T47D (cell line): ENCODE results near the gene ZNF451.

ENCODE experiments used
- DNase-seq, 2 experiments: peaks; one replicate each; pipeline versions ENCODE4 v3.0.0 to v3.0.0-alpha.2; 2011 to 2012; ENCODE audit warnings: low read depth in 1 of 2, low spot score in 1 of 2
- JUND ChIP-seq: IDR thresholded peaks from 2 replicates; pipeline ENCODE4 v1.6.1; 2012; ENCODE audit warnings: low read depth
- in situ Hi-C: cut with HindIII; loops from 2 replicates; pipeline ENCODE4 v1.10.0; 2016; ENCODE audit warnings: low sequenced_read_pairs, low pct_unique_long_range_greater_than_20kb

The ZNF451 gene

GRCh38 chr6:57141451-57142177, 51.6 kb downstream of the ZNF451 start:
- TF ChIP-seq JUND = no peak
- no peak for DNase-seq
- in situ Hi-C loops = no loop called here

- no peak for DNase-seq
- TF ChIP-seq JUND = no peak
- in situ Hi-C loops = no loop called here
Observed at GRCh38 chr6:57142178-57142525, 52.2 kb downstream of the ZNF451 start.

- no peak for DNase-seq
- in situ Hi-C loops = no loop called here
- TF ChIP-seq JUND = no peak
Observed at GRCh38 chr6:57143690-57144089, 53.7 kb downstream of the ZNF451 start.

GRCh38 chr6:57147401-57147800, 57.4 kb downstream of the ZNF451 start:
- no peak for DNase-seq
- in situ Hi-C loops = no loop called here
- TF ChIP-seq JUND = no peak

- in situ Hi-C loops = no loop called here
- TF ChIP-seq JUND = no peak
- DNase-seq = no peak
Observed at GRCh38 chr6:57147955-57148858, 58.2 kb downstream of the ZNF451 start.

GRCh38 chr6:57158658-57159057, 68.7 kb downstream of the ZNF451 start:
- in situ Hi-C loops = no loop called here
- TF ChIP-seq JUND = no peak
- DNase-seq = no peak

GRCh38 chr6:57159127-57159526, 69.1 kb downstream of the ZNF451 start:
- in situ Hi-C loops = no loop called here
- no peak for TF ChIP-seq JUND
- DNase-seq = no peak

- peak in 1 of 2 experiments; percentile 86 for DNase-seq
- TF ChIP-seq JUND = peak; percentile 72
- in situ Hi-C loops = no loop called here
Observed at GRCh38 chr6:57162028-57162427, 72.0 kb downstream of the ZNF451 start.

GRCh38 chr6:57162516-57162915, 72.5 kb downstream of the ZNF451 start:
- no peak for DNase-seq
- TF ChIP-seq JUND = no peak
- in situ Hi-C loops = no loop called here

- in situ Hi-C loops = no loop called here
- TF ChIP-seq JUND = no peak
- no peak for DNase-seq
Observed at GRCh38 chr6:57163956-57164355, 74.0 kb downstream of the ZNF451 start.

GRCh38 chr6:57165080-57165479, 75.1 kb downstream of the ZNF451 start:
- no peak for TF ChIP-seq JUND
- no peak for DNase-seq
- in situ Hi-C loops = no loop called here

GRCh38 chr6:57172136-57173055, 82.4 kb downstream of the ZNF451 start, which contains the start of gene BAG2:
Gene BAG2 (plus strand): TSS chr6:57172326. CDS start chr6:57172698, 372 bp downstream.
- DNase-seq = peak; percentile 58 to 69
- in situ Hi-C loops = no loop called here

More at GRCh38 chr6:57172136-57173055, 82.4 kb downstream of the ZNF451 start, which contains the start of gene BAG2:
- no peak for TF ChIP-seq JUND
